ENCODE data around the gene SGMS2.
A peak's percentile ranks its signal among the peaks of the same experiment; 100 is the strongest.

The SGMS2 gene

DNA sequence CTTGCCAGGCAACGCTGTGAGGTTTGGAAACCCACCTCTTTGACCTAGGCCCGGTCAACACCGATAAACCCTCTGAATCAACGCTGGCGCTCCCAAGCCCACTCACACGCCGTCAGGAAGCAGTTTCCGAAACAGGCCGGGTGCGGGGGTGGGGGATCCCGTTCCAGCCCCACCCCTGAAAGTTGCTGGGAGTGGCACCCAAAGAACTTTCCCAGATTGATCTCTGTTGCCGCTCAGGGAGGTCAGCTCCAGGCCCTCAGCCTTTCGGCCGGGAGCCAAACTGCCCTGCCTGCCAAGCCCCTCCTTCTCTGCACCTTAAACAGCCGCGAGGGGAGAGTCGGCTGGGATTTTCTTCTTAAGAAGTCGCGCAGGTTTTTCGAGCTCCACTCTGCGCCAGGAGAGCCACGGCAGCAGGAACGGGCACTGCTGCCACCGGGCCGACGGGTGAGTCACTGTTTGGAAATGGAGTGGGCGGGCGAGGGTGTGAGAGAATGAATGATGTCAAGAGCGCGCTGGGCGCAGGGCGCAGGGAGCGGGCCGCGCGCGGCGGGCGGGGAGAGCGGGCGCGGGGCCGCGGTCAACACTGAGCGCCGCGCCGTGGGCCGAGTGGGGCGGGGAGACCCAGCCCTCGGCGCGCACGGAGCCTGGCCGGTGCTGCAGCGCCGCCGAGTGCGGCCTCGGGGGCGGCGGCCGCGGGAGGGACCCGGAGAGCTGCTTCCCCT lies at the start of gene SGMS2:
Gene SGMS2 (plus strand): TSS at position 583 of the 722 bp plus-strand sequence. CDS start 70,622 bp downstream, outside the sequence.
- DNase-seq (ENCODE audit: low read depth): peak; percentile 45

DNA sequence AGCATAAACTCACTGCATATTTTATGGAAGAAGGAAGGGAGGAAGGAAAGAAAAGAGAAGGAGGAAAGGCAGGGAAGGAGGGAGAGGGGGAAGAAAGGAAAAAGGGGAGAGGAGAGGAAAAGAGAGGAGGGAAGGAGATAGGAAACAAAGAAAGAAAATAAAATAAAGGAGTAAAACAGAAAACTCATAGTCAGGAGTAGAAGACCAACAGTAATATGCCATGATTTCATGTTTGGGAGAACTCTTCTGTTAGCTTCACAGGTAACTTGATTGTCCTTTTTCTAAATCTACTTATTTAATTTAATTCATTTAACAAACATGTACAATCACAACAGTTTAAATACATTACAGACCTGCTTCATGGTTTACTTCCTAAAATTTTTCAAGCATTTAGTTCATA lies 46.8 kb upstream of the SGMS2 start:
- DNase-seq (ENCODE audit: low read depth): no peak

GRCh38 chr4:107778784-107779530 lies 45.8 kb upstream of the SGMS2 start:
- no peak for DNase-seq (ENCODE audit: low read depth)

- no peak for DNase-seq (ENCODE audit: low read depth)
These were observed 44.1 kb upstream of the SGMS2 start for GRCh38 chr4:107780665-107781064.

GRCh38 chr4:107791902-107792301 lies 32.8 kb upstream of the SGMS2 start:
- DNase-seq (ENCODE audit: low read depth): no peak

- DNase-seq (ENCODE audit: low read depth): no peak
These were observed 32.0 kb upstream of the SGMS2 start for GRCh38 chr4:107792711-107793110.

DNA sequence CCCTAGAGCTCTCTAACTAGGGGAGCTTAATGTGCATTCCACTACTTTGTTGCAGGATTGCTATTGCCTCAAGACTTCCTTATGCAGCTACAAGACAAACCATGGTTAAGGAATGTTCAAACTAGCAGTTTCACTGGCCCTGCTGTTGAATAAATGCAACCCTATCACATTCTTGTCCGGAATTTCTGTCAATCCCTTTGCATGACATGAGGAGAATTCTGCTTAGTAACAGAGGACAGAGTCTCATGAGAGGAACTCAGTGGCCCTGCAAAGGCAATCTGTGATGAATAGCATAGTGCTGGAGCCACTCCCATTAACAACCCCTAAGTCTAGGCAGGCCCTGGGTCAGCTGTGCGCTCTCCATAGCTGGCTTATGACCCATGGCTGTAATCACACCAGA lies 30.7 kb upstream of the SGMS2 start:
- DNase-seq (ENCODE audit: low read depth): no peak

GRCh38 chr4:107799669-107800450 lies 24.9 kb upstream of the SGMS2 start:
- DNase-seq (ENCODE audit: low read depth): no peak

- DNase-seq (ENCODE audit: low read depth): no peak
These were observed 24.0 kb upstream of the SGMS2 start for GRCh38 chr4:107800706-107801105.

GRCh38 chr4:107801766-107802211 lies 22.9 kb upstream of the SGMS2 start:
- DNase-seq (ENCODE audit: low read depth): no peak

GRCh38 chr4:107804956-107805355 lies 19.8 kb upstream of the SGMS2 start:
- no peak for DNase-seq (ENCODE audit: low read depth)

GRCh38 chr4:107806196-107806595 lies 18.5 kb upstream of the SGMS2 start:
- no peak for DNase-seq (ENCODE audit: low read depth)

- no peak for DNase-seq (ENCODE audit: low read depth)
These were observed 16.2 kb upstream of the SGMS2 start for GRCh38 chr4:107808572-107808971.

- no peak for DNase-seq (ENCODE audit: low read depth)
These were observed 15.5 kb upstream of the SGMS2 start for GRCh38 chr4:107809210-107809609.

DNA sequence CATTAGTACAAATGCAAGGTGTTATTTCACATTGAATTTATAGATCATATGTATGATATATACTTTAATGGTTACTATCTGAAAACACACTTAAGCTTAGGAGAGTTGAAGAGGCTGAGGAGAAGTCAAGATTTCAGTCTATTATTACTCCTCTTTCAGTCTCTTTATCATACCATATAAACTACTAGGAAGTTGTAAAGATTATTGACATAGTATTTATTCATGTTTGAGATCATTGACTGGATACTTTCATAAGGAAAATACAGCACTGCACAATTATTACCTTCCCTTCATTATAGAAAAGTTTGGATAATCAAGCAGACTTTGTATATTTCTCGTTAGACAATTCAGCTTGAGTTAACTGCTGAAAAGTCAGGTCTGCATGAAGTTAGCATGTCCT lies 10.0 kb upstream of the SGMS2 start:
- no peak for DNase-seq (ENCODE audit: low read depth)

DNA sequence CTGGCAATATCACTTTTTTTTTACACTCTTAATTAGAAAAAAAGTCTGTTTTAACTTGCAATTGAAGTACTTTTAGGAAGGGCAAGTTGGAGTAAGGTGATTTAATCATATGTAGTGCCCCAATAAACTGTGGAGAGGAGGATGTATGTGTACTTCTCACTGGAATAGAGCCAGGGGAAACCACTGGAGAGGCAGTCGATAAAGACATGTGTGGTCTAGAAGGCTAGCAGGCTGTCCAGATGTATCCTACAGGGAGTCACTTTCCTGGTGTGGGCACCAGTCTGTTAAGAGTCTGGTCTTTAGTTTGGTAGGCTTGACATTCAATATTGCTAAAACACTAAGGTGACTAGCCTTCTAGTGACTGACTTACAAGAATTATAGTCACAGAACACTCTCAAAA lies 9.6 kb upstream of the SGMS2 start:
- DNase-seq (ENCODE audit: low read depth): no peak

DNA sequence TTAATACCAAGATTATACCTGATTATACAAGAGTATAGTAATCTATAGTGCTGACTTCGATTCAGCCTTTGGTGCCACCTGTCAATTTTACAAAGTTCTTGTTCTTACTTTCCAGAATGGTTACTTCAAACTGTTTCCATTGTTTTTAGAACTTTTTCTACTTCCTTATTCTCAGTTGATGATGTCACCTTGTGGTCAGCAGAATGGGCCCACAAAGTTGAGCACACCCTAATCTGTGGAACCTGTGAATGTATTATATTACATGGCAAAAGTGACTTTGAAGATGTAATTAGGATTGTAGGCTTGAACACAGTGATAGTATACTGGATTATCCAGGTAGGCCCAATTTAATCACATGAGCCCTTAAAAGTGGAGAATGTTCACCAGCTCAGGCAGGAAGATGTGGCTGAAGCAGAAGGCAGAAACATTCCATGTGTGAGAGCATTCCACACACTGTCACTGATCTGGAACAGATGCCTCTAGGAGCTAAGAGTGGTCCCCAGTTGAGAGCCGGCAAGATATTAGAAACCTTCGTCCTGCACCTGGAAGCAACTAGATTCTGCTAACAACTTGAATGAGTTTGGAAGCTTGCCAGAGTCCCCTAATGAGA lies 6.3 kb upstream of the SGMS2 start:
- no peak for DNase-seq (ENCODE audit: low read depth)

- no peak for DNase-seq (ENCODE audit: low read depth)
These were observed 822 bp upstream of the SGMS2 start for GRCh38 chr4:107823870-107824349.

DNA sequence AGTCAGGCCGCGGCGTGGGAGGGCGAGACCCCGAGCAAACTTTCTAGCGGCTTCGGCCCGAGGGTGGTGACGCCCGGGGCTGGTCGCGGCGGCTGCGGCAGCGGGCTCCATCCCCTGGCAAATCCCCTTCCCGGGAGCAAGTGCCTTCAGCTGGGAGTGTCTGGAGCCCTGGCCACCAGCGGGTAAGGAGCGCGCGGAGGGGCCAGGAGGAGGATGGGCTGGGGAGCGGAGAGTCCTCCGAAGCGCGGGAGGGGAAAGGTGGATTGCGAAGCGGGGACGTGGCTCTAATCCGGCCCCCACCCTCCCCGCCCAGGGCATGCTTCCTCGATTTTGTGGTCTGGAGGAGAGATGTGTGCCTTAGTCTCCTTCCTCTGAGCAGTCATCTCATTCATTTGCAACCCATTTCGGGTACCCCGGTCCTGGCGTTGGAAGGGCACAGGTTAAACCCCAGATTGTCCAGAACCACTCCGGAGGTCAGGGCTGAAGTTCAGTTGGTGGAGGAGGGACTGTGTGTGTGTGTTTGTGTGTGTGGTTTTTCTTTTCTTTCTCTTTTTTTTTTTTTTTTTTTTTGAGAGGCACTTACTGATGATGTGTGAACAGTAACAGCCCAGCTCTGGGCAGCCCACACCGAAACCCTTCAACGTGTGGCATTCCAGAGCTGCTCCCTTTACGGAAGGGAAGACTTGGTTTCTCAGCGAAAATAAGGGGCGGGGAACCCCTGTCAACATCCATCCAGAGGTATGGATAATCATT lies 516 bp downstream of the SGMS2 start:
- no peak for DNase-seq (ENCODE audit: low read depth)

DNA sequence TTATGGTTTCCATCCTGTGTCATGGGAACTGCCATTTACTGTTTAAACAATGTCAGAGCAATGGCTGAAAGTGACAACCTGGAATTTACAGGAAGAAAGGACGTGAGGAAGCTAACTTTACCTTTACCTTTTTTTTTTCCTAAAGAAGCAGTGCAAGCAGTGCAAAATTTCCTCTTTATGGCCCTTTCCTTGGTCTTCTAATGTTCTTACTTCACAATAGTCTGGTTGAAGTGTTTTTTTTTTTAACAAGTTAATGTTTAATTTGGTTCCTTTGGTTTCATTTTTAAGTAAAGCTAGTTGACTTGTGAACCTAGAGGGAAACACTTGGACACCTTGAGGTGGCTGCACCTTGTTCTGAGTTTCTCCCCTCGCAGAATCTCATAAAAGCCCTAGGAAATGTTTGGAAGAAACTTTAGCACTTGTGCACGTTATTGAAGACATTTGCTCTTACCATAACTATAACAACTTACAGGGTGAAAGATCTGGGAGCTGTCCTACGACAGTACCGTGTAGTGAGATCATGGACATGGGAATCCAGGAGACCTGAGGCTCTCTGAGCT lies 1.8 kb downstream of the SGMS2 start:
- no peak for DNase-seq (ENCODE audit: low read depth)

Measured in activated T-cell treated with anti-CD3 and anti-CD28 coated beads for 24 hours (primary cell).